ENCODE measurements around the gene EEPD1.

The EEPD1 gene

GRCh38 chr7:36214608-36215456, 61.8 kb downstream of the EEPD1 start:
- Histone ChIP-seq H3K4me1 (ENCODE audit: insufficient read depth, low read length) (peaks cover 16% of the 10 kb centered on the region), H3K9me3 (ENCODE audit: insufficient read depth, low read depth, low read length) (no peaks in the 10 kb centered on the region), H3K4me3 (ENCODE audit: low read length) (no peak overlapping the region), H3K9ac (ENCODE audit: low read depth, low read length) (no peak overlapping the region), H3K27ac (ENCODE audit: low read length) (no peak overlapping the region), H3K36me3 (ENCODE audit: insufficient read depth, low read depth, low read length) (no peaks in the 10 kb centered on the region), H3K27me3 (ENCODE audit: insufficient read depth, low read length) (no peaks in the 10 kb centered on the region)

GRCh38 chr7:36215457-36215765, 62.4 kb downstream of the EEPD1 start:
- peaks cover 16% of the 10 kb centered on the region for H3K4me1 ChIP-seq (ENCODE audit: insufficient read depth, low read length)
- H3K27ac ChIP-seq (ENCODE audit: low read length) = no peak overlapping the region

DNA sequence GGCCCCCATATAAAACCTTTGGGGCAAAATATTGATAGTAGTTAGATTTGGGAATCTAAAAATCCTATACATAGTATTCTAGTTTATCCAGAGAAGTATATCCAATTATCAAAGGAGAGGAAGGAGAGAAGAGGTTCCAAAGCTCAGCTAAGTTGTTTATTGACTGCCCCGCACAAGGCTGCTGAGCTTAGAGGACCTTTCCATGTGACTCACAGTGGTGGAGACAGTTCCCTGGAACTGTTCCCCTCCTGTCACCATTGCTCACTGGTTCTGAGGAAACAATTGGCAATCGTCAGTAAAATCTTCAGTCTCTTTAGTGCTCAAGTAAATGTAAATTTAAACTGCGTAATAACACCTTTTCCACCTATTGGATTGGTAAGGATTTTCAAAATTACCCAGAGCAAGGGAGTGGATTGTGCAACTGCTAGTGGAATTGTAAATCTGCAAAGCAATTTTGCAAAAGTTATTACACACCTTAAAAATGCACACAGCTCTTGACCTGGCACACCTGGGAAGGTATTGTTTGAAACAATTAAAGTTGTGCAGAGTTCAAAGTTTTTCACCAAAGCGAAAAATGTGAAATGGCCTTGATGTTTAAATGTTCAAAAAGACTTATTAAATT, 63.1 kb downstream of the EEPD1 start:
- no peak overlapping the region for H3K4me3 ChIP-seq (ENCODE audit: low read length)
- H3K36me3 ChIP-seq (ENCODE audit: insufficient read depth, low read depth, low read length) = no peaks in the 10 kb centered on the region
- peaks cover 16% of the 10 kb centered on the region for H3K4me1 ChIP-seq (ENCODE audit: insufficient read depth, low read length)
- no peaks in the 10 kb centered on the region for H3K27me3 ChIP-seq (ENCODE audit: insufficient read depth, low read length)
- no peak overlapping the region for H3K9ac ChIP-seq (ENCODE audit: low read depth, low read length)
- H3K9me3 ChIP-seq (ENCODE audit: insufficient read depth, low read depth, low read length) = no peaks in the 10 kb centered on the region
- no peak overlapping the region for H3K27ac ChIP-seq (ENCODE audit: low read length)

More at GRCh38 chr7:36215457-36215765, 62.4 kb downstream of the EEPD1 start:
- H3K4me3 ChIP-seq (ENCODE audit: low read length) = no peak overlapping the region
- no peaks in the 10 kb centered on the region for H3K9me3 ChIP-seq (ENCODE audit: insufficient read depth, low read depth, low read length)
- no peak overlapping the region for H3K9ac ChIP-seq (ENCODE audit: low read depth, low read length)
- H3K36me3 ChIP-seq (ENCODE audit: insufficient read depth, low read depth, low read length) = no peaks in the 10 kb centered on the region
- no peaks in the 10 kb centered on the region for H3K27me3 ChIP-seq (ENCODE audit: insufficient read depth, low read length)

GRCh38 chr7:36217211-36217960, 64.3 kb downstream of the EEPD1 start:
- Histone ChIP-seq H3K9ac (ENCODE audit: low read depth, low read length) (no peak overlapping the region), H3K4me1 (ENCODE audit: insufficient read depth, low read length) (peaks cover 16% of the 10 kb centered on the region), H3K4me3 (ENCODE audit: low read length) (no peak overlapping the region), H3K27me3 (ENCODE audit: insufficient read depth, low read length) (no peaks in the 10 kb centered on the region), H3K36me3 (ENCODE audit: insufficient read depth, low read depth, low read length) (no peaks in the 10 kb centered on the region), H3K9me3 (ENCODE audit: insufficient read depth, low read depth, low read length) (no peaks in the 10 kb centered on the region), H3K27ac (ENCODE audit: low read length) (no peak overlapping the region)

DNA sequence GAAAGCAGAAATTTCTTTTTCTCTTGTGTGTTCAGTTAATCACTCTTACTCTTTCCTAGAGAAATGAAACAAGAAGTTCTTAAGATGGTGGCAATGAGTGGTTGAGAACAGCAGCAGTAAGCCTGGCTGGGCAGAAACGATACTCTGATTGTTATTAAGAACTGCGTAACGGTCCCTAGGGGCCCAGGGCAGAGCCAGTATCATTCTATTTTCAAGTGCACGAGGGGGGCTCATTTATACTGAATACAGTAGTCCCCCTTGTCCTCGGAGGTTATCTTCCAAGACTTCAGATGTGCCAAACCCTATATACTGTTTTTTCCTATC, 64.9 kb downstream of the EEPD1 start:
- Histone ChIP-seq H3K27ac (ENCODE audit: low read length) (no peak overlapping the region), H3K9me3 (ENCODE audit: insufficient read depth, low read depth, low read length) (no peaks in the 10 kb centered on the region), H3K36me3 (ENCODE audit: insufficient read depth, low read depth, low read length) (no peaks in the 10 kb centered on the region), H3K4me3 (ENCODE audit: low read length) (no peak overlapping the region), H3K27me3 (ENCODE audit: insufficient read depth, low read length) (no peaks in the 10 kb centered on the region), H3K9ac (ENCODE audit: low read depth, low read length) (no peak overlapping the region), H3K4me1 (ENCODE audit: insufficient read depth, low read length) (peaks cover 16% of the 10 kb centered on the region)

- H3K27ac ChIP-seq (ENCODE audit: low read length) = no peak overlapping the region
- H3K36me3 ChIP-seq (ENCODE audit: insufficient read depth, low read depth, low read length) = no peaks in the 10 kb centered on the region
- H3K9ac ChIP-seq (ENCODE audit: low read depth, low read length) = no peak overlapping the region
- H3K9me3 ChIP-seq (ENCODE audit: insufficient read depth, low read depth, low read length) = no peaks in the 10 kb centered on the region
- no peak overlapping the region for H3K4me3 ChIP-seq (ENCODE audit: low read length)
- H3K27me3 ChIP-seq (ENCODE audit: insufficient read depth, low read length) = no peaks in the 10 kb centered on the region
- H3K4me1 ChIP-seq (ENCODE audit: insufficient read depth, low read length) = peaks cover 16% of the 10 kb centered on the region
Observed at GRCh38 chr7:36219429-36219828, 66.4 kb downstream of the EEPD1 start.

DNA sequence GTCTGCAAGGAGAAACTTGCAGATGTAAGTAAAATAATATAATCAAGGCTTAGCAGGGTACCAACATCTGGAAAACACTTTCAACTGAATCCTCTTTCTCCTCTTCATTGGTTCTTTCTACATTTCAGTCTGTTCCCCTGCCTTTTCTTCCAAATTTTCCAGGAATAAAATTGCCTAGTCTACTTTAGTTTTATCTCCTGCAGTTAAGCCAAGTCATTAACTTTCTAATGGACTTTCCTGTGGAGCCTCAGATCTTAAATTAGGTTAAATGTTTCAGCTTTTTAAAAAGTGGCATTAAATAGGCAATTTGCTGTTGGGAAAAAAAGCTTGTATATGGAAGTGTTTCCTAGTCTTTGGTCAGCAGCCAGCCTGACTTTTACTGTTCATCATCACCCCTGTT, 70.8 kb downstream of the EEPD1 start:
- Histone ChIP-seq H3K4me1 (ENCODE audit: insufficient read depth, low read length) (no peaks in the 10 kb centered on the region), H3K27me3 (ENCODE audit: insufficient read depth, low read length) (no peaks in the 10 kb centered on the region), H3K27ac (ENCODE audit: low read length) (no peak overlapping the region), H3K9me3 (ENCODE audit: insufficient read depth, low read depth, low read length) (no peaks in the 10 kb centered on the region), H3K9ac (ENCODE audit: low read depth, low read length) (no peak overlapping the region), H3K36me3 (ENCODE audit: insufficient read depth, low read depth, low read length) (no peaks in the 10 kb centered on the region), H3K4me3 (ENCODE audit: low read length) (no peak overlapping the region)

GRCh38 chr7:36224934-36225858, 72.1 kb downstream of the EEPD1 start:
- no peak overlapping the region for H3K4me3 ChIP-seq (ENCODE audit: low read length)
- no peak overlapping the region for H3K27ac ChIP-seq (ENCODE audit: low read length)
- no peaks in the 10 kb centered on the region for H3K27me3 ChIP-seq (ENCODE audit: insufficient read depth, low read length)
- no peaks in the 10 kb centered on the region for H3K36me3 ChIP-seq (ENCODE audit: insufficient read depth, low read depth, low read length)
- no peaks in the 10 kb centered on the region for H3K9me3 ChIP-seq (ENCODE audit: insufficient read depth, low read depth, low read length)
- no peak overlapping the region for H3K9ac ChIP-seq (ENCODE audit: low read depth, low read length)
- no peaks in the 10 kb centered on the region for H3K4me1 ChIP-seq (ENCODE audit: insufficient read depth, low read length)

- Histone ChIP-seq H3K4me3 (ENCODE audit: low read length) (no peak overlapping the region), H3K4me1 (ENCODE audit: insufficient read depth, low read length) (no peaks in the 10 kb centered on the region), H3K27me3 (ENCODE audit: insufficient read depth, low read length) (no peaks in the 10 kb centered on the region), H3K27ac (ENCODE audit: low read length) (no peak overlapping the region), H3K9me3 (ENCODE audit: insufficient read depth, low read depth, low read length) (no peaks in the 10 kb centered on the region), H3K36me3 (ENCODE audit: insufficient read depth, low read depth, low read length) (no peaks in the 10 kb centered on the region), H3K9ac (ENCODE audit: low read depth, low read length) (no peak overlapping the region)
Observed at GRCh38 chr7:36226151-36226550, 73.1 kb downstream of the EEPD1 start.

- Histone ChIP-seq H3K4me1 (ENCODE audit: insufficient read depth, low read length) (no peaks in the 10 kb centered on the region), H3K9ac (ENCODE audit: low read depth, low read length) (no peak overlapping the region), H3K27ac (ENCODE audit: low read length) (no peak overlapping the region), H3K27me3 (ENCODE audit: insufficient read depth, low read length) (no peaks in the 10 kb centered on the region), H3K9me3 (ENCODE audit: insufficient read depth, low read depth, low read length) (no peaks in the 10 kb centered on the region), H3K4me3 (ENCODE audit: low read length) (no peak overlapping the region), H3K36me3 (ENCODE audit: insufficient read depth, low read depth, low read length) (no peaks in the 10 kb centered on the region)
Observed at GRCh38 chr7:36227223-36227622, 74.2 kb downstream of the EEPD1 start.

DNA sequence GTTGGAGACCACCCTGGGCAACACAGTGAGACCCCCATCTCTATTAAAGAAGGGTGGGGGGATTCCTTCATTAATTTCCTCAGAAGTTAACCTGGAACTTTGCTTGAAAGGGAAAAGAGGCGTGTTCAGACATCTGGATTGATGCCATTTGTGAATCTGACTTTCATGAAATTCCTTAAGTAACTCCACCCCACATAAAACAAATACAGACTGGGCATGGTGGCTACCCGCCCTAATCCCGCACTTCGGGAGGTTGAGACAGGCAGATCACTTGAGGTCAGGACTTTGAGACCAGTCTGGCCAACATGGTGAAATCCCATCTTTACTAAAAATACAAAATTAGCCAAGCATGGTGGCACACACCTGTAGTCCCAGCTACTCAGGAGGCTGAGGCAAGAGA, 75.0 kb downstream of the EEPD1 start:
- no peaks in the 10 kb centered on the region for H3K9me3 ChIP-seq (ENCODE audit: insufficient read depth, low read depth, low read length)
- H3K36me3 ChIP-seq (ENCODE audit: insufficient read depth, low read depth, low read length) = no peaks in the 10 kb centered on the region
- no peaks in the 10 kb centered on the region for H3K4me1 ChIP-seq (ENCODE audit: insufficient read depth, low read length)
- no peak overlapping the region for H3K27ac ChIP-seq (ENCODE audit: low read length)
- no peaks in the 10 kb centered on the region for H3K27me3 ChIP-seq (ENCODE audit: insufficient read depth, low read length)
- H3K9ac ChIP-seq (ENCODE audit: low read depth, low read length) = no peak overlapping the region
- H3K4me3 ChIP-seq (ENCODE audit: low read length) = no peak overlapping the region
